Keratinocyte (primary cell): ENCODE measurements around the gene GPR39. TPM values are rescaled to one million over a fixed set of nuclear protein-coding genes. Genes with fewer than 3 reads are reported as not detected.

Experiments used
- DNase-seq: peaks from one replicate; pipeline ENCODE4 v3.0.0-alpha.2; 2011; ENCODE audit warnings: low read depth, missing footprints, low spot score
- FAIRE-seq: peaks from 2 replicates; lab custom pipeline; 2011; peaks lifted over from hg19 to GRCh38; lab: Jason Lieb, UNC
- H2AFZ ChIP-seq: 2 replicates; pipeline ENCODE4 v1.6.0; 2012; ENCODE audit warnings: low read length, control low read depth, inconsistent platforms; ENCODE audit not compliant: control insufficient read depth
- H3K27ac ChIP-seq: 2 replicates; pipeline ENCODE4 v1.5.1; 2011; ENCODE audit warnings: low read length; ENCODE audit not compliant: control insufficient read depth, insufficient read depth
- H3K27me3 ChIP-seq: 3 replicates; pipeline ENCODE4 v1.6.0; 2011; ENCODE audit warnings: low read length; ENCODE audit not compliant: control insufficient read depth, insufficient read depth; ENCODE audit errors: extremely low read depth
- H3K36me3 ChIP-seq, 2 experiments: 2 replicates in 1 of 2; 3 replicates in 1 of 2; pipeline ENCODE4 v1.5.1; 2011; ENCODE audit warnings: low read length in 2 of 2, mild to moderate bottlenecking in 1 of 2; ENCODE audit not compliant: control insufficient read depth in 2 of 2, insufficient read depth in 2 of 2; ENCODE audit errors: extremely low read depth in 1 of 2
- H3K4me1 ChIP-seq: 3 replicates; pipeline ENCODE4 v1.5.1; 2011; ENCODE audit warnings: low read length; ENCODE audit not compliant: control insufficient read depth, insufficient read depth; ENCODE audit errors: extremely low read depth
- H3K4me2 ChIP-seq: 3 replicates; pipeline ENCODE4 v1.6.0; 2011; ENCODE audit warnings: low read depth, low read length; ENCODE audit not compliant: control insufficient read depth, insufficient read depth; ENCODE audit errors: extremely low read depth
- H3K4me3 ChIP-seq, 3 experiments: fragments of 200-600 bp in 1 of 3; sonication (generic) in 1 of 3; 2 replicates in 2 of 3; 3 replicates in 1 of 3; pipeline ENCODE4 v1.5.1; 2011 to 2016; ENCODE audit warnings: low read length in 3 of 3, mild to moderate bottlenecking in 3 of 3, control low read depth in 2 of 3, inconsistent platforms in 1 of 3, low read depth in 1 of 3, mixed read lengths in 1 of 3, mixed run types in 1 of 3, moderate library complexity in 1 of 3; ENCODE audit not compliant: control insufficient read depth in 2 of 3, insufficient read depth in 2 of 3; ENCODE audit errors: extremely low read depth in 1 of 3
- H3K79me2 ChIP-seq: 2 replicates; pipeline ENCODE4 v1.6.0; 2012; ENCODE audit warnings: low read length; ENCODE audit not compliant: control insufficient read depth, insufficient read depth
- H3K9ac ChIP-seq: 3 replicates; pipeline ENCODE4 v1.6.0; 2011; ENCODE audit warnings: low read length; ENCODE audit not compliant: control insufficient read depth, insufficient read depth; ENCODE audit errors: extremely low read depth
- H3K9me1 ChIP-seq: 3 replicates; pipeline ENCODE4 v1.6.0; 2011; ENCODE audit warnings: low read length; ENCODE audit not compliant: control insufficient read depth, insufficient read depth; ENCODE audit errors: extremely low read depth
- H3K9me3 ChIP-seq: 2 replicates; pipeline ENCODE4 v1.5.1; 2012; ENCODE audit warnings: low read depth, low read length; ENCODE audit not compliant: control insufficient read depth
- H4K20me1 ChIP-seq: 3 replicates; pipeline ENCODE4 v1.6.0; 2011; ENCODE audit warnings: low read length; ENCODE audit not compliant: control insufficient read depth, insufficient read depth; ENCODE audit errors: extremely low read depth
- EZH2 ChIP-seq: IDR thresholded peaks from one replicate; pipeline ENCODE4 v1.6.1; 2012; ENCODE audit warnings: inconsistent platforms, mild to moderate bottlenecking, low read length, moderate library complexity
- dilution Hi-C: fragments of 300-500 bp; cut with MboI; formaldehyde crosslinking; loops from one replicate; pipeline ENCODE4 v1.7.0; 2020; ENCODE audit warnings: low sequenced_read_pairs; ENCODE audit not compliant: extremely low pct_ligation_motif_present
- polyA plus RNA-seq, 5 experiments: library from polyadenylated mRNA; depleted of rRNA in 3 of 5; stranded (reverse) in 3 of 5; stranded (forward) in 1 of 5; unstranded in 1 of 5; fragments of >200 nt; gene quantifications; 1 replicate in 1 of 5; 2 replicates in 3 of 5; 3 replicates in 1 of 5; pipeline versions ENCODE4 v1.2.1 to v1.2.3, GENCODE V29; 2011 to 2012; ENCODE audit warnings: missing spikeins in 2 of 5, low read depth in 1 of 5, low replicate concordance in 1 of 5
- TF ChIP-seq, protein P1 (sequence below), 3 experiments: IDR thresholded peaks in 1 of 3; conservative IDR thresholded peaks in 1 of 3; optimal IDR thresholded peaks in 1 of 3; 2 replicates in 2 of 3; 3 replicates in 1 of 3; pipeline versions ENCODE3 to v1.5.1; 2011; ENCODE audit warnings: low read length in 3 of 3, mild to moderate bottlenecking in 3 of 3, moderate library complexity in 2 of 3, control low read depth in 1 of 3, inconsistent platforms in 1 of 3; ENCODE audit not compliant: insufficient read depth in 2 of 3; ENCODE audit errors: extremely low read depth in 1 of 3

Gene GPR39
- polyA plus RNA-seq, 1 donor (not counting 4 experiments of a cell fraction or from before 2014, with no cell fraction given), result 4.7 TPM

DNA sequence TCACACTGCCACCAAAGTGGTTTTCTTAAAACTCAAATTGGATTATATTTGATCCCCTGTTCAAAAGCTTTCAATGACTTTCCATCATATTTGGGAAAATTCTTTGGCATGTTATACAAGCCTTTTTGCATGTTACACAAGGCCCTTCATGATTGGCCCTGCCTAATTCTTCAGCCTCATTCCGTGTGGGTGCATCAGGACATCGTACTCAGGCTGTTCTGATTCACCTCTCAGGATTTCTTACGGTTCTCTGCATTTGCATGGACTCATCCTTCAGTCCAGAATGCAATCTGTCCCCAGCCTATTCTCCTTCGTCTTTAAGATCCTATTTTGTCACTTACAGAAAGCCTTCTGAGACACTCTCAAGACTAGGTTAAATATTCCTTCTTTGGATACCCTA is 145.6 kb downstream of the GPR39 start:
- no peak for FAIRE-seq
- no peak overlapping the region for H3K4me3 ChIP-seq

DNA sequence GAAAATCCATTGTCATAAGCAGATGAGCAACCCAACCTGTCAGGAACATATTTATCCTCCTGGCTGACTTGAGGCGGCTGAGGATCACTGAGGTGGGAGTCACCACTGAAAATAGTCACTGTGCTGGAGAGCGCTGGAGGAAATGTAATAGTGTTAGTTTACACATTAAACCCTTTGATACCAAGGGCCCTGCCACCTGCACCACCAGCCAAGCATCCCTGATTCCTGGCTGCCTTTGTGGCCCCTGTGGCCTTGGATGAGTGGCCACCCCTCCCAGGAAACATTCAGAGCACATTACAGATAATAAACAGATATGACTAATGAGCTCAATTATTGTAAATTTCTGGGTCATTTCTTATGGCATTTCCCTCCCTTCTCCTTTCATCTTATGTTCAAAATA is 147.5 kb downstream of the GPR39 start:
- DNase-seq (no peak), FAIRE-seq (no peak)
- no peak overlapping the region for H3K4me3 ChIP-seq
- H3K36me3 ChIP-seq, result no peaks in the 10 kb centered on the region
- dilution Hi-C loops, result no loop called here
- H3K9ac ChIP-seq, result no peak overlapping the region
- no peaks in the 10 kb centered on the region for H4K20me1 ChIP-seq
- no peak overlapping the region for H2AFZ ChIP-seq
- no peaks in the 10 kb centered on the region for H3K4me1 ChIP-seq
- no peak overlapping the region for H3K4me2 ChIP-seq
- no peaks in the 10 kb centered on the region for H3K9me1 ChIP-seq
- H3K27me3 ChIP-seq, result no peaks in the 10 kb centered on the region
- TF ChIP-seq, protein P1, sequence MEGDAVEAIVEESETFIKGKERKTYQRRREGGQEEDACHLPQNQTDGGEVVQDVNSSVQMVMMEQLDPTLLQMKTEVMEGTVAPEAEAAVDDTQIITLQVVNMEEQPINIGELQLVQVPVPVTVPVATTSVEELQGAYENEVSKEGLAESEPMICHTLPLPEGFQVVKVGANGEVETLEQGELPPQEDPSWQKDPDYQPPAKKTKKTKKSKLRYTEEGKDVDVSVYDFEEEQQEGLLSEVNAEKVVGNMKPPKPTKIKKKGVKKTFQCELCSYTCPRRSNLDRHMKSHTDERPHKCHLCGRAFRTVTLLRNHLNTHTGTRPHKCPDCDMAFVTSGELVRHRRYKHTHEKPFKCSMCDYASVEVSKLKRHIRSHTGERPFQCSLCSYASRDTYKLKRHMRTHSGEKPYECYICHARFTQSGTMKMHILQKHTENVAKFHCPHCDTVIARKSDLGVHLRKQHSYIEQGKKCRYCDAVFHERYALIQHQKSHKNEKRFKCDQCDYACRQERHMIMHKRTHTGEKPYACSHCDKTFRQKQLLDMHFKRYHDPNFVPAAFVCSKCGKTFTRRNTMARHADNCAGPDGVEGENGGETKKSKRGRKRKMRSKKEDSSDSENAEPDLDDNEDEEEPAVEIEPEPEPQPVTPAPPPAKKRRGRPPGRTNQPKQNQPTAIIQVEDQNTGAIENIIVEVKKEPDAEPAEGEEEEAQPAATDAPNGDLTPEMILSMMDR (optimal IDR thresholded peaks at IDR 0.05 in 1 of 3, IDR thresholded peaks at IDR 0.05 in 1 of 3, conservative IDR thresholded peaks at IDR 0.05 in 1 of 3; ENCODE audit: extremely low read depth in 1 of 3, insufficient read depth in 2 of 3, low read length in 3 of 3), result no peak
- TF ChIP-seq EZH2, result no peak
- H3K27ac ChIP-seq, result no peak overlapping the region
- H3K9me3 ChIP-seq, result no peaks in the 10 kb centered on the region
- H3K79me2 ChIP-seq, result no peaks in the 10 kb centered on the region

More for the DNA sequence above, 145.6 kb downstream of the GPR39 start:
- Histone ChIP-seq H4K20me1 (no peaks in the 10 kb centered on the region), H3K36me3 (no peaks in the 10 kb centered on the region), H3K9me1 (no peaks in the 10 kb centered on the region), H3K9me3 (no peaks in the 10 kb centered on the region), H3K27me3 (no peaks in the 10 kb centered on the region), H2AFZ (no peak overlapping the region), H3K27ac (no peak overlapping the region), H3K4me2 (no peak overlapping the region), H3K9ac (no peak overlapping the region), H3K79me2 (no peaks in the 10 kb centered on the region), H3K4me1 (no peaks in the 10 kb centered on the region)
- dilution Hi-C loops, result no loop called here
- DNase-seq, result no peak
- TF ChIP-seq EZH2, result no peak
- TF ChIP-seq, protein P1 (optimal IDR thresholded peaks at IDR 0.05 in 1 of 3, IDR thresholded peaks at IDR 0.05 in 1 of 3, conservative IDR thresholded peaks at IDR 0.05 in 1 of 3; ENCODE audit: extremely low read depth in 1 of 3, insufficient read depth in 2 of 3, low read length in 3 of 3), result no peak
